Activated T-cell treated with anti-CD3 and anti-CD28 coated beads, Interleukin-2, amount 50 U/mL, for 4 hours (primary cell): ENCODE measurements around the gene TPO. TPM values are rescaled to one million over a fixed set of nuclear protein-coding genes. Genes with fewer than 3 reads are reported as not detected.

Experiments
- ATAC-seq, 2 donors: fragments of 200-7000 bp; cut with Tn5 transposase; one replicate each; pipeline ENCODE4 v1.10.0; 2021
- DNase-seq: peaks from one replicate; pipeline ENCODE4 v3.0.0-alpha.2; 2020
- H3K27me3 Mint-ChIP-seq: one replicate; pipeline ENCODE4 v1.8.0; 2021; ENCODE audit warnings: low read depth, mixed read lengths
- H3K36me3 Mint-ChIP-seq: one replicate; pipeline ENCODE4 v1.8.0; 2022; ENCODE audit warnings: mixed read lengths; ENCODE audit not compliant: insufficient read depth
- H3K4me1 Mint-ChIP-seq: one replicate; pipeline ENCODE4 v1.8.0; 2021; ENCODE audit warnings: low read depth, mixed read lengths
- H3K4me3 Mint-ChIP-seq: one replicate; pipeline ENCODE4 v1.8.0; 2021; ENCODE audit warnings: mild to moderate bottlenecking, moderate library complexity, mixed read lengths
- H3K9me3 Mint-ChIP-seq: one replicate; pipeline ENCODE4 v1.8.0; 2021; ENCODE audit warnings: mixed read lengths
- total RNA-seq, 3 donors: library from RNA; stranded (reverse); gene quantifications; one replicate each; pipeline ENCODE4 v1.2.1, GENCODE V29; 2021

Gene TPO
- total RNA-seq, 3 donors from 2014 or later: not detected

DNA sequence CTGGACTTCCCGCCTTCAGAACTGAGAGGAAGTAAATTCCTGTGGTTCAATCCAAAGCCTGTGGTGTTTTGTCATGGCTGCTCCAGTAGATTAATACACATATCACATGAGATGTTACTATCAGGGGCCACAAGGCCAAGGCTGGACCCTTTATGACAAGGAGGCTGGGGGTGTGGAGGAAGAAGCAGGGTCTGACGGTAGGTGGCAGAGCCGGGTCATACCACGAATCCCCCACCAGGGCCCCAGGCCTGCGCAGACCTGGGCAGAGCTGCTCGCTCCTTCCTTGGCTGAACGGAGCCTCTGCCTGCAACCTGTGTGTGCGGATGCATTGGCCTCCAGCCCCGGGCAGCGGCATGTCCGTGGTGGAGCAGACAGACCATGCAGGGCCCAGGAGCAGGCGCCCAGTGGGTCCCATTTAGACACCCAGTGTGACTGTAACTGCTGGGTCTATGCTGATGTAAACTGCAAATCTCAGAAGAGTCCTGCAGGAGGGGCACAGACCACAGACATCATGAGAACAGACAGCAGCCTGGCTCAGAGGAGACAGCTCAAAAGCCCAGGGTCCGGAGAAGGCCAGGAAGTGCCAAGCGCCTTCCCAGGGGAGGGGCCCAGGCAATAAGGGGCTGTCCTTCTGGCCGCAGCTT lies 175.8 kb downstream of the TPO start:
- ATAC-seq (no peak), DNase-seq (no peak)
- Mint-ChIP-seq H3K4me3 (no peak overlapping the region), H3K4me1 (no peaks in the 10 kb centered on the region), H3K27me3 (peaks cover 21% of the 10 kb centered on the region), H3K36me3 (no peaks in the 10 kb centered on the region), H3K9me3 (no peaks in the 10 kb centered on the region)

DNA sequence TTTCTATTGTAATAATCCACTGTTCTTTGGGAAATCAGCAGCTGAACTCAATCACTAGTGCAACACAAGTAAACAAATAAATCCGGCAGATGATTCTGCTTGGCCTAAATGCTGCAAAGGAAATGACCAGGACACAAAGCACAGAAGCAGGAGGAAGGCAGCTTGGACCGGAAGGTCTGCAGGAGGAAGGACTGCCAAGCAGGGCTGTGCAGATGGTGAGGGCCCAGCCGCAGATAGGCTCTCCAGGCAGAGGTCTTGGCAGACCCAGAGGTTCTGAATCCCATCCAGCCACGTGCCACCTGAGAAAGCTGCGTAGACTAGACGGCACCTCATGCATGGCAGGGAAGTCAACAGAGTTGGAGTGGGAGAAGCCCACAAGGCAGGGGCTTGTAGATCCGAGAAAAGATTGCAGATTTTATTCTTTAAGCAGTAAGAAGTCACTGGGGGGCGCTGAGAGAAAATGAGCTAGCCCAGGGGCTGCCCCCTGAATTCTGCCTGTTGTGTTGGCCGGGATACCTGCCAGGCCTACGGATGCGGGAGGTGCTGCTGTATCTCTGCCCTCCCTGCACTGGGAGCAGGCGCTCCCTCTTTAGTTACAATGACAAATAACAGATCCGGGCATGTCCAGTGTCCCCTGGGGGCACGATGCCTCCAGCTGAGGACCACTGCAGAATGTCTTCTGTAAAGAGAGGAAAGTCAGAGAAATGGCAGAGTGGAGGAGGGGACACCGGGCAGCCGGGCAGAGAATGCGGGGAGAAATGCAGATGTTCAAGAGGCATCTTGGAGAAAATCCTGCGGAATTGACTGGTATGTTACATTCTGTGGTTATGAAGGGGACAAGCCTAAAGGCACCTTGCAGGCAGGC lies 177.6 kb downstream of the TPO start:
- Mint-ChIP-seq H3K27me3 (peaks cover 21% of the 10 kb centered on the region), H3K9me3 (no peaks in the 10 kb centered on the region), H3K4me3 (no peak overlapping the region), H3K36me3 (no peaks in the 10 kb centered on the region), H3K4me1 (no peaks in the 10 kb centered on the region)
- DNase-seq (no peak), ATAC-seq (no peak)

DNA sequence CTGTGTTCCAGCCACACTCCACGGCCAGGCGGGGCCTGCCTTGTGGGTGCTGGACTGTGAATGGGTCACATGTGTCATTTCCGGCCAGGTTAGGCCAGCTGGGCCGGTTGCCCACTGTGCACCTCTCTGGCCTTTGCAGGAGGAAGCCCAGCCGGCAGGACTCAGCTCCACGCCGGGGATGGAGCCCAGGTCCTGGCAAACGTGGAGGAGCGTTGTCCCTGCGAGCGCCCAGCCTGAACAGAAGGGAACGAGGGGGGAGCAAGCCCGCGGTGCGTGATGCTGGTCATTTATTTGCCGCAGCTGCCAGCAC lies 178.2 kb downstream of the TPO start:
- ATAC-seq: no peak
- Mint-ChIP-seq H3K36me3 (no peaks in the 10 kb centered on the region), H3K4me1 (no peaks in the 10 kb centered on the region)

More for the DNA sequence above, 178.2 kb downstream of the TPO start:
- Mint-ChIP-seq H3K27me3 (peaks cover 21% of the 10 kb centered on the region), H3K9me3 (no peaks in the 10 kb centered on the region), H3K4me3 (no peak overlapping the region)
- no peak for DNase-seq
